Inflammatory macrophage treated with lipopolysaccharide for 4 hours (primary cell): Measurements from ENCODE around the gene C10orf67.
A peak's percentile ranks its signal among the peaks of the same experiment; 100 is the strongest.

Experiments
- DNase-seq: peaks from one replicate; pipeline ENCODE4 v3.0.0-alpha.2; 2020

Gene C10orf67

DNA sequence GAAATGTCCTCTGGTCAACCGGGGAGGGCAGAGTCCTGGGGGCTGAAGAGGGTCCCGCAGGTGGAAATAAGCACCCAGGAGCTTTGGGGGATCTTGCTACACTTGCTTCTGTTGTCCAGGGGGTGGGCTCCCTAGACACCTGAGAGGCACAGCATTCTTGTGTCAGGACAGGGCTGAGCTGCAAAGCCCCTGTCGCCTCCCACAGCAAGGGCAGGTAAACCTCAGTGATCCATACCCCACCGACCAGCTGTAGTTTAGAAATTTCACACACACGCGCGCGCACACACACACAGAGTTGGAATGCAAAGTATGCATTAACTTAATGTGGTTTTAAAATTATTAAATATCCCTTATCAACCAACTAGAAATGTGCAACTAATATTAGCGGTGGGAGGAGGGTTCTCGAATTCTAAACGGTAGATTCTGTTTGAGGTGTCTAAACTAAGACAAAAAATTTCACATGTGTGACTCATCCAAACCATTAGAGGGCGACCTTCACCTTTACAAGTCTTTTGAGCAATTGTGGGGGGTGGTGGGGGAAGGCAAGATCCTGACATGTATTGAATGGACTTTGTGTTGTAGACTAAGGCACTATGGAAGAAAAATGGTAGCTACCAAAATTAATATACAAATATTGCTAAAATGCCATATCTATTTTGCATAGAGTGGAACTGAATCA is 186.8 kb downstream of the C10orf67 start:
- DNase-seq, result peak; percentile 23

DNA sequence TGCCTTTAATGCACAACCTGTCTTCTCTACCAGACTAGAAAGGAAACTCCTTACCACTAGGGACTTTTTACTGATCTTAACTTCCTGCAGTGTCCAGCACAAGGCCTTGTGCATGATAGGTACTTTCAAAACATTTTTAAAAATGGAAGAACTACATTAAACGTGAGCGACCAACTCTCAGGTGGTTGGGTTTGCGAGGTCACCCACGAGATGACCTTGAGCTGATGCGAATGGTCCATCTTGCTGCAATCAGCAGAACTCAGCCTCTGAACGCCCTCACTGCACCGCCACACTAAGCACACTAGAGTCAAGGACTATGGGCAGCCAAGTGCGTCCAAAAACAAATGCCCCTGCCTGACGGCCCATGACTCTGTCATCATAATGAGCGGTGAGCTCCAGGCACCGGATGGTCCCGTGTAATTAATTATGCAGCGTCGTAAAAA is 187.3 kb downstream of the C10orf67 start:
- no peak for DNase-seq

DNA sequence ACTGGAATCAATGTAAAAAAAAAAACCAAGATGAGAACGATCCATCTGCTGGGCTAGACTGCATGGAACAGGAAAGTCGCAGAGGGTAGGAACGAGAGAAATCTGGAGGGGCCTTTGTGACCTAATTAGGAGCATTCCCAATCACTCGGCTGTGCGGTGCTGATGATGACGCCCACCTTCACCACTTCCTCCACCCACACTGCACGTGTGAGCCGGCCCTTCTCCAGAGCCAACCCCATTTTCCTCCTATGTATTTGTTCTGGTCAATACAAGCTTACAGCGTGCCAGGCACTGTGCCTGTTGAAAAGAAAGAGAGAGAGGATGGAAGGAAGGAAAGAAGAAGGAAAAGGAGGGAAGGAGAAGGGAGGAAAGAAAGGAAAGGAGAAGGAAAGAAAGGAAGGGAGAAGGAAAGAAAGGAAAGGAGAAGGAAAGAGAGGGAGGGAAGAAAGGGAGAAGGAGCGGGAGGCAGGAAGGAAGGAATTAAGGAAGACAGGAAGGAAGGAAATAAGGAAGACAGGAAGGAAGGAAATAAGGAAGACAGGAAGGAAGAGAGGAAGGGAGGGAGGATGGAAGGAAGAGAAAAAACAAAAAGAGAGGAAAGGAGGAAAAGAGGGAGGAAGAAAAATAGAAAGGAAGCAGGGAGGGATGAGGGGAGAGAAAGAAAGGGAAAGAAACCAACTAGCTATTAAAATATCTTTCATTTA is 188.0 kb downstream of the C10orf67 start:
- DNase-seq, result no peak

DNA sequence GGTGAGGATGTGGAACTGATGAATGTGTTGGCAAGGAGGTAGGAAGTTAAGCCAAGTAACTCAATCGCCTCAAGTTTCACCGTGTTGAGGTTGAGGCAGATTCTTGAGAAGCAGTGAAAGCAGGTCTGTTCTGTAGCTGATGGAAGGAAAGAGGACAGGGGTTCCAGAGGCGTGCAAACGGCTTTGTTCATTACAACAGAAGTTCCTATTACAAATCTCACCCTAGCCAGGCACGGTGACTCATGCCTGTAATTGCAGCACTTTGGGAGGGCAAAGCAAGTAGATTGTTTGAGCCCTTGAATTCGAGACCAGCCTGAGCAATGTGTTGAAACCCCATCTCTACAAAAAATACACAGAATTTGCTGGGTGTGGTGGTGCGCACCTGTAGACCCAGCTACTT is 189.4 kb downstream of the C10orf67 start:
- no peak for DNase-seq
